ENCODE data around the gene RAB12. TPM values are rescaled to one million over a fixed set of nuclear protein-coding genes. Genes with fewer than 3 reads are reported as not detected.
A peak's percentile ranks its signal among the peaks of the same experiment; 100 is the strongest.
"Not testable (repeated sequence)": the region's sequence is repeated elsewhere in the genome, so short reads cannot be mapped to it uniquely, and the experiment has no call there.

The RAB12 gene
- total RNA-seq, 3 donors from 2014 or later = 46.5 to 64.0 (median 55.0) TPM

- H3K4me3 ChIP-seq = no peak overlapping the region
- intact Hi-C loops (cut with DNase I; ENCODE audit: low total_unique reads) = no loop called here
- no peaks in the 10 kb centered on the region for H3K36me3 ChIP-seq
- H3K27me3 ChIP-seq = no peaks in the 10 kb centered on the region
- no peaks in the 10 kb centered on the region for H3K9me3 ChIP-seq
- TF ChIP-seq CTCF (IDR thresholded peaks at IDR 0.05) (no peak), POLR2AphosphoS5 (IDR thresholded peaks at IDR 0.05) (no peak), POLR2A (IDR thresholded peaks at IDR 0.05) (no peak)
- DNase-seq (ENCODE audit: low spot score in 2 of 2) = no peak
- peaks cover 6 to 13% of the 10 kb centered on the region in 2 donors for H3K4me1 ChIP-seq
- no peak overlapping the region for H3K27ac ChIP-seq
Observed at GRCh38 chr18:8619041-8619440, 9.8 kb downstream of the RAB12 start.

DNA sequence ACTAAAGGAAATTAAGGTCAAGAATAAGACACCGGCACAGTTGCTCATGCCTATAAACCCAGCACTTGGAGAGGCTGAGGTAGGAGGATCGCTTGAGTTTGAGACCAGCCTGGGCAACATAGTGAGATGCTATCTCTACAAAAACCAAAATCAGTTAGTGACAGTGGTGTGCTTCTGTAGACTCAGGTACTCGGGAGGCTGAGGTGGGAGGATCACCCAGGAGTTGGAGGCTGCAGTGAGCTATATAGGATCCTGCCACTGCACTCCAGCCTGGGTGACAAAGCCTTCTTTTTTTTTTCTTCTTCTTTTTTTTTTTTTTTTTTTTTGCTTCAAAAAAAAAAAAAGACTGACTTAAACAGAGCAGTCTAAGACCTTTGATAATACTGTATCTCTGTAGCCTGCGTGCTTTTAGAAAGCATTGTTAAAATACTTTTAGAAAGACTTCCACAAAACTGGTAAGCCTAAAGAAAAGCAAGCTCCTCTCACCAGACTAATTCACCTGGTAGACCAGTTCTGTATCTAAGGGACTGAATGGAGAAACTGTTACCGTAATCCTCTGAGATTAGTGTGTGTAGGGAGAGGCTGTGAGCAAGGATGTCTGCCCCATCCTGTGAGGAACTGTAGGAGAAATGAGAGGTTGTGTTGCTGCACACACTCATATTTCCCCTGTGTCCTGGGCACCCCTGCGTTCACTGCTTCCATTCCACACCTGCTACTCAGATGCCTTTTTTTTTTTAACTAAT is 10.8 kb downstream of the RAB12 start:
- Histone ChIP-seq H3K27ac (no peak overlapping the region), H3K9me3 (no peaks in the 10 kb centered on the region), H3K4me3 (no peak overlapping the region), H3K27me3 (no peaks in the 10 kb centered on the region), H3K4me1 (peaks cover 6 to 10% of the 10 kb centered on the region in 2 donors), H3K36me3 (no peaks in the 10 kb centered on the region)
- TF ChIP-seq POLR2A (IDR thresholded peaks at IDR 0.05) (no peak), POLR2AphosphoS5 (IDR thresholded peaks at IDR 0.05) (no peak), CTCF (IDR thresholded peaks at IDR 0.05) (no peak)
- DNase-seq (ENCODE audit: low spot score in 2 of 2) = no peak
- intact Hi-C loops (cut with DNase I; ENCODE audit: low total_unique reads) = no loop called here

GRCh38 chr18:8620845-8621244 is 11.6 kb downstream of the RAB12 start:
- TF ChIP-seq POLR2AphosphoS5 (IDR thresholded peaks at IDR 0.05) = no peak
- TF ChIP-seq POLR2A (IDR thresholded peaks at IDR 0.05) = no peak
- TF ChIP-seq CTCF (IDR thresholded peaks at IDR 0.05) = no peak
- Histone ChIP-seq H3K36me3 (no peaks in the 10 kb centered on the region), H3K9me3 (no peaks in the 10 kb centered on the region), H3K4me1 (peaks cover 2 to 7% of the 10 kb centered on the region in 2 donors), H3K4me3 (no peak overlapping the region), H3K27ac (no peak overlapping the region), H3K27me3 (no peaks in the 10 kb centered on the region)
- intact Hi-C loops (cut with DNase I; ENCODE audit: low total_unique reads) = no loop called here
- no peak for DNase-seq (ENCODE audit: low spot score in 2 of 2)

DNA sequence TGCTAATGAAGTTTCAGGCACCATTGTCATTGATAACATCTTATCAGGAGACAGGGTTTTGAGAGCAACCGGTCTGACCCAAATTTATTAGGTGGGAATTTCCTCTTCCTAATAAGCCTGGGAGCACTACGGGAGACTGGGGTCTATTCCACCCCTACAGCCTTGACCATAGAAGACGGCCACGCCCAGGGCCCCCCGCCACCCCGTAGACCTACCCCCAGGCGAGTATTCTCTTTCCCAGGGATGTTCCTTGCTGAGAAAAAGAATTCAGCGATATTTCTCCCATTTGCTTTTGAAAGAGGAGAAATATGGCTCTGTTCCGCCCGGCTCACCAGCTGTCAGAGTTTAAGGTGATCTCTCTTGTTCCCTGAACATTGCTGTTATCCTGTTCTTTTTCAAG is 13.4 kb downstream of the RAB12 start:
- not testable (repeated sequence) for H3K27ac ChIP-seq

DNA sequence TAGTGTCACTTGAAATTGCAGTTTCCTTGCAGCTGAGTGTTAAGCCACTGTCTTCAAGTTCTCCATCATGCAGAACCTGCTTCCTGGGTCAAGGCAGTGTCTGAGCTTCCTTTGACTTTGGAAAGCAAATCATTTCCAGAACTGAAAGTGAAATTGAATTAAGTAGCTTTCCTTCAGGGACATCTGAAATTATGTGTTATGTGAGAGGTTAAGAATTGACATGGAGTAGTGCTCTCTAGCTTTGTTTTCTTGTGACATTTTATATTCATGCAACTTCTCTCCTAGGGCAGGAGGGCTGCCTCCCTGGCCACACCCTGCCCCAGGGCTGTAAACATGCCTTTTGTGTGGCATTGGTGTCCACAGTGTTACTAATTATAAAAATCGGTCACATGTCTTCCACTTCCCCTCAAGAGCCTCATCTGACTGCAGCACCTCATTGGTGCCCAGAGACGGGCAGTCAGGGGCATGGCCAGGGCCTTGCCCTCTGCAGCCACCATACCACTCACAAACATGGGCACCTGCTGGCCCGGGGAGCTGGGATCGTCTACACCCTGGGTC is 14.4 kb downstream of the RAB12 start:
- no peak for DNase-seq (ENCODE audit: low spot score in 2 of 2)
- peaks cover 2 to 7% of the 10 kb centered on the region in 2 donors for H3K4me1 ChIP-seq
- no peaks in the 10 kb centered on the region for H3K9me3 ChIP-seq
- peak overlapping the region in 1 of 3 donors; percentile 10 for H3K4me3 ChIP-seq
- peak overlapping the region in 1 of 2 donors; percentile 38 for H3K27ac ChIP-seq
- H3K36me3 ChIP-seq = no peaks in the 10 kb centered on the region
- intact Hi-C loops (cut with DNase I; ENCODE audit: low total_unique reads) = no loop called here
- H3K27me3 ChIP-seq = no peaks in the 10 kb centered on the region
- TF ChIP-seq POLR2AphosphoS5 (IDR thresholded peaks at IDR 0.05) (no peak), POLR2A (IDR thresholded peaks at IDR 0.05) (no peak), CTCF (IDR thresholded peaks at IDR 0.05) (no peak)

More for the DNA sequence above, 13.4 kb downstream of the RAB12 start:
- H3K36me3 ChIP-seq; intact Hi-C loops (cut with DNase I; ENCODE audit: low total_unique reads); H3K27me3 ChIP-seq; H3K9me3 ChIP-seq; H3K4me3 ChIP-seq; DNase-seq (ENCODE audit: low spot score in 2 of 2); H3K4me1 ChIP-seq: not testable (repeated sequence)

Measured in breast epithelium (tissue), 4 donors.